Panc1 (cell line): ENCODE results near the gene GDF11. TPM values are rescaled to one million over a fixed set of nuclear protein-coding genes. Genes with fewer than 3 reads are reported as not detected.

Experiments
- ATAC-seq: fragments of 200-7000 bp; cut with Tn5 transposase; 2 replicates; pipeline ENCODE4 v1.9.1; 2020; ENCODE audit warnings: mild to moderate bottlenecking, moderate library complexity
- BruUV-seq: library from RNA; stranded (reverse); fragments of 400-500 nt; replicated peaks from 2 replicates; lab custom pipeline; 2021; lab: Mats Ljungman, UMichigan
- CTCF ChIA-PET: fragments of 300-600 bp; sonication (Branson Sonifier 250); formaldehyde crosslinking; loops from one replicate; lab custom pipeline; 2022; ENCODE audit warnings: antibody characterized with exemption; lab: Charles Lee
- POLR2A ChIA-PET: fragments of 300-600 bp; sonication (Branson Sonifier 250); formaldehyde crosslinking; loops from one replicate; lab custom pipeline; 2022; ENCODE audit warnings: antibody characterized with exemption; lab: Charles Lee
- DNase-seq: peaks from one replicate; pipeline ENCODE4 v3.0.0-alpha.2; 2010; ENCODE audit warnings: low read depth, low spot score
- H3K27ac ChIP-seq: 2 replicates; pipeline ENCODE4 v1.5.1; 2011; ENCODE audit warnings: mild to moderate bottlenecking, low read length, inconsistent platforms
- H3K27me3 ChIP-seq: fragments of 200-500 bp; sonication (Bioruptor generic); 2 replicates; pipeline ENCODE4 v1.6.0; 2014; ENCODE audit warnings: low read length, inconsistent platforms; ENCODE audit not compliant: control insufficient read depth, insufficient read depth
- H3K36me3 ChIP-seq: fragments of 200-500 bp; sonication (Bioruptor generic); 2 replicates; pipeline ENCODE4 v1.5.1; 2014; ENCODE audit warnings: inconsistent platforms, mild to moderate bottlenecking, low read length, moderate library complexity; ENCODE audit not compliant: control insufficient read depth, insufficient read depth
- H3K4me1 ChIP-seq: 2 replicates; pipeline ENCODE4 v1.5.1; 2011; ENCODE audit warnings: inconsistent platforms, mild to moderate bottlenecking, low read length, moderate library complexity; ENCODE audit not compliant: control insufficient read depth, insufficient read depth
- H3K4me3 ChIP-seq, 2 experiments: 2 replicates each; pipeline ENCODE4 v1.5.1; 2011 to 2012; ENCODE audit warnings: low read depth in 2 of 2, low read length in 2 of 2, mild to moderate bottlenecking in 2 of 2, inconsistent platforms in 1 of 2, moderate library complexity in 1 of 2
- H3K9me3 ChIP-seq: fragments of 200-500 bp; sonication (Bioruptor generic); 2 replicates; pipeline ENCODE4 v1.5.1; 2014; ENCODE audit warnings: low read depth, mild to moderate bottlenecking, inconsistent platforms, low read length, moderate library complexity; ENCODE audit not compliant: control insufficient read depth, insufficient read depth
- POLR2AphosphoS5 ChIP-seq: IDR thresholded peaks from 2 replicates; pipeline ENCODE4 v1.6.1; 2012; ENCODE audit warnings: mild to moderate bottlenecking, low read depth, low read length, moderate library complexity
- SIN3A ChIP-seq: IDR thresholded peaks from 2 replicates; pipeline ENCODE4 v1.6.1; 2012; ENCODE audit warnings: low read depth, mild to moderate bottlenecking, low read length, moderate library complexity, borderline replicate concordance; ENCODE audit not compliant: insufficient read depth
- TCF7L2 ChIP-seq: IDR thresholded peaks from 2 replicates; pipeline ENCODE4 v1.6.1; 2011; ENCODE audit warnings: mild to moderate bottlenecking, low read depth, low read length, inconsistent platforms
- in situ Hi-C: cut with HindIII; loops from 2 replicates; pipeline ENCODE4 v1.10.0; 2016; ENCODE audit warnings: low sequenced_read_pairs, low pct_unique_long_range_greater_than_20kb
- intact Hi-C: fragments of 100-400 bp; cut with micrococcal nuclease; formaldehyde crosslinking; loops from one replicate; pipeline ENCODE4 v1.10.0; 2022; ENCODE audit not compliant: unreplicated experiment
- total RNA-seq: library from RNA; stranded (reverse); gene quantifications from one replicate; pipeline ENCODE4 v1.2.1, GENCODE V29; 2021; ENCODE audit not compliant: unreplicated experiment
- TF ChIP-seq, protein P1 (sequence below): fragments of 450-650 bp; IDR thresholded peaks from 2 replicates; pipeline ENCODE4 v1.5.1; 2017; ENCODE audit warnings: mild to moderate bottlenecking
- TF ChIP-seq, protein P2 (sequence below), 2 experiments: IDR thresholded peaks; 2 replicates each; pipeline ENCODE4 v1.6.1; 2011 to 2012; ENCODE audit warnings: low read depth in 2 of 2, control low read depth in 1 of 2, low read length in 1 of 2, mild to moderate bottlenecking in 1 of 2, moderate library complexity in 1 of 2; ENCODE audit not compliant: insufficient read depth in 1 of 2

GDF11 gene
- total RNA-seq, 1 experiment from 2014 or later: 11.8 TPM

DNA sequence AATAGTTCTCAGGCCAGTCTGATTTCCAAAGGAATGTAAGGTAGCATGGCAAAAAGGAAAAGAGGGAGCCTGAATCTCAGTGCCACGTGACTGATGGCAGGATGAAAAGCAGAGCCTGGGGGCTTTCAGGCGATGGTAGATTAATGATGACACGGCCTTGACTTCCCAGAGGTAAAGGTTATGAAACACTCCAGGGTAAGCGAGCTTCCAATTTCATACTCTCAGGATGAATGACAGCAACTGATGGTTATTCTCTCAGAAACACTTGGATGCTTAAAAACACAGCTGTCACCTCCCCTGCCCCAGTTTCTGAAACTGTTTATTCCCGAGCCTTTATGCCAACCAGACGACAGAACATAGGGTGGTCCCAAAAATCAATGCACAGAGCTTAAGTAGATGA, 28.8 kb downstream of the GDF11 start:
- Histone ChIP-seq H3K4me3 (no peak overlapping the region), H3K36me3 (peaks cover 15% of the 10 kb centered on the region), H3K27ac (no peak overlapping the region), H3K4me1 (no peaks in the 10 kb centered on the region), H3K27me3 (no peaks in the 10 kb centered on the region), H3K9me3 (no peaks in the 10 kb centered on the region)
- DNase-seq (no peak), ATAC-seq (no peak)
- CTCF ChIA-PET: no interaction called here
- in situ Hi-C loops (no loop called here), intact Hi-C loops (no loop called here)
- POLR2A ChIA-PET: no interaction called here
- TF ChIP-seq POLR2AphosphoS5: no peak
- TF ChIP-seq, protein P1, sequence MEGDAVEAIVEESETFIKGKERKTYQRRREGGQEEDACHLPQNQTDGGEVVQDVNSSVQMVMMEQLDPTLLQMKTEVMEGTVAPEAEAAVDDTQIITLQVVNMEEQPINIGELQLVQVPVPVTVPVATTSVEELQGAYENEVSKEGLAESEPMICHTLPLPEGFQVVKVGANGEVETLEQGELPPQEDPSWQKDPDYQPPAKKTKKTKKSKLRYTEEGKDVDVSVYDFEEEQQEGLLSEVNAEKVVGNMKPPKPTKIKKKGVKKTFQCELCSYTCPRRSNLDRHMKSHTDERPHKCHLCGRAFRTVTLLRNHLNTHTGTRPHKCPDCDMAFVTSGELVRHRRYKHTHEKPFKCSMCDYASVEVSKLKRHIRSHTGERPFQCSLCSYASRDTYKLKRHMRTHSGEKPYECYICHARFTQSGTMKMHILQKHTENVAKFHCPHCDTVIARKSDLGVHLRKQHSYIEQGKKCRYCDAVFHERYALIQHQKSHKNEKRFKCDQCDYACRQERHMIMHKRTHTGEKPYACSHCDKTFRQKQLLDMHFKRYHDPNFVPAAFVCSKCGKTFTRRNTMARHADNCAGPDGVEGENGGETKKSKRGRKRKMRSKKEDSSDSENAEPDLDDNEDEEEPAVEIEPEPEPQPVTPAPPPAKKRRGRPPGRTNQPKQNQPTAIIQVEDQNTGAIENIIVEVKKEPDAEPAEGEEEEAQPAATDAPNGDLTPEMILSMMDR: no peak
- BruUV-seq: no TSS peak

DNA sequence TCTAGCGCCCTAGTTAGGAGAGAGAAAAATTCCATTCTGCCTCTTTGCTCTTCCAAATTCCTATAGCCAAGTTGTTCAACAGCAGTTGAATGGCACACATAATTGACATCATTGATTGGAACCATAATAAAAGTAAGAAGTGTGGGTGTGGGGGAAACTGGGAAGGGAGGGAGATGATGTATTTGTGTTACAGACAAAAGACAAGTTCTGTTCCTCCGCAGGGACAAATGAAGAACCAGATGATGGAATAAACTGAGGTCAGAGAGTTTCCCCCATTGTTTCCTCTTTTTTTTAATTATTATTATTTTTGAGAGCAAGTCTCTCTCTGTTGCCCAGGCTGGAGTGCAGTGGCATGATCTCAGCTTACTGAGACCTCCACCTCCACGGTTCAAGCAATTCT, 34.9 kb downstream of the GDF11 start:
- no TSS peak for BruUV-seq
- CTCF ChIA-PET: no interaction called here
- ATAC-seq (no peak), DNase-seq (no peak)
- no peaks in the 10 kb centered on the region for H3K4me1 ChIP-seq
- H3K27ac ChIP-seq: no peak overlapping the region
- no peaks in the 10 kb centered on the region for H3K9me3 ChIP-seq
- in situ Hi-C loops (no loop called here), intact Hi-C loops (no loop called here)
- POLR2A ChIA-PET: no interaction called here
- H3K27me3 ChIP-seq: no peaks in the 10 kb centered on the region
- no peak overlapping the region for H3K4me3 ChIP-seq
- no peak for TF ChIP-seq POLR2AphosphoS5
- TF ChIP-seq SIN3A: no peak
- TF ChIP-seq, protein P2, sequence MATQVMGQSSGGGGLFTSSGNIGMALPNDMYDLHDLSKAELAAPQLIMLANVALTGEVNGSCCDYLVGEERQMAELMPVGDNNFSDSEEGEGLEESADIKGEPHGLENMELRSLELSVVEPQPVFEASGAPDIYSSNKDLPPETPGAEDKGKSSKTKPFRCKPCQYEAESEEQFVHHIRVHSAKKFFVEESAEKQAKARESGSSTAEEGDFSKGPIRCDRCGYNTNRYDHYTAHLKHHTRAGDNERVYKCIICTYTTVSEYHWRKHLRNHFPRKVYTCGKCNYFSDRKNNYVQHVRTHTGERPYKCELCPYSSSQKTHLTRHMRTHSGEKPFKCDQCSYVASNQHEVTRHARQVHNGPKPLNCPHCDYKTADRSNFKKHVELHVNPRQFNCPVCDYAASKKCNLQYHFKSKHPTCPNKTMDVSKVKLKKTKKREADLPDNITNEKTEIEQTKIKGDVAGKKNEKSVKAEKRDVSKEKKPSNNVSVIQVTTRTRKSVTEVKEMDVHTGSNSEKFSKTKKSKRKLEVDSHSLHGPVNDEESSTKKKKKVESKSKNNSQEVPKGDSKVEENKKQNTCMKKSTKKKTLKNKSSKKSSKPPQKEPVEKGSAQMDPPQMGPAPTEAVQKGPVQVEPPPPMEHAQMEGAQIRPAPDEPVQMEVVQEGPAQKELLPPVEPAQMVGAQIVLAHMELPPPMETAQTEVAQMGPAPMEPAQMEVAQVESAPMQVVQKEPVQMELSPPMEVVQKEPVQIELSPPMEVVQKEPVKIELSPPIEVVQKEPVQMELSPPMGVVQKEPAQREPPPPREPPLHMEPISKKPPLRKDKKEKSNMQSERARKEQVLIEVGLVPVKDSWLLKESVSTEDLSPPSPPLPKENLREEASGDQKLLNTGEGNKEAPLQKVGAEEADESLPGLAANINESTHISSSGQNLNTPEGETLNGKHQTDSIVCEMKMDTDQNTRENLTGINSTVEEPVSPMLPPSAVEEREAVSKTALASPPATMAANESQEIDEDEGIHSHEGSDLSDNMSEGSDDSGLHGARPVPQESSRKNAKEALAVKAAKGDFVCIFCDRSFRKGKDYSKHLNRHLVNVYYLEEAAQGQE (IDR thresholded peaks at IDR 0.05; ENCODE audit: insufficient read depth in 1 of 2, low read depth in 2 of 2, low read length in 1 of 2): no peak
- no peak for TF ChIP-seq TCF7L2
- TF ChIP-seq, protein P1: no peak
- peaks cover 26% of the 10 kb centered on the region; the same call in 1 of the 2 replicates for H3K36me3 ChIP-seq

DNA sequence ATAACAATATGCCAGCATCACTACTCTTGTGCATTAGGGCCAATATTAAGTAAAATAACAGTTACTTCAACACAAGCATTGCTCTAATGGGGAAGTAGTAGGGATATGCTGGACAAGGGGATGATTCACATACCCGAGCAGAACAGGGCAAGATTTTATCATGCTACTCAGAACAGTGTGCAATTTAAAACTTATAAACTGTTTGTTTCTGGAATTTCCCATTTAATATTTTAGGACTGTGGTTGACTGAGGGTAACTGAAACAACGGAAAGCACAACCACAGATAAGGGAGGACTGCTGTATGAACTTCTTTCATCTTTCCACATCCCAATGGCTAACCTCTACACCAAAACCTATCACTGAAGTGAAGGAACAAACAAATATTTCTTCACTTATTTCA, 37.8 kb downstream of the GDF11 start:
- CTCF ChIA-PET: no interaction called here
- POLR2A ChIA-PET: no interaction called here
- no peaks in the 10 kb centered on the region for H3K27me3 ChIP-seq
- TF ChIP-seq, protein P1: no peak
- TF ChIP-seq, protein P2 (IDR thresholded peaks at IDR 0.05; ENCODE audit: insufficient read depth in 1 of 2, low read depth in 2 of 2, low read length in 1 of 2): no peak
- TF ChIP-seq SIN3A: no peak
- TF ChIP-seq TCF7L2: no peak
- TF ChIP-seq POLR2AphosphoS5: no peak
- H3K9me3 ChIP-seq: no peaks in the 10 kb centered on the region
- no peaks in the 10 kb centered on the region for H3K4me1 ChIP-seq
- DNase-seq: no peak
- in situ Hi-C loops: no loop called here
- peaks cover 33% of the 10 kb centered on the region for H3K36me3 ChIP-seq
- intact Hi-C loops: no loop called here
- no peak overlapping the region for H3K27ac ChIP-seq
- no peak for ATAC-seq
- no peak overlapping the region for H3K4me3 ChIP-seq
- BruUV-seq: no TSS peak
